HEK293T (cell line): Measurements from ENCODE around the gene NDUFB11.

Experiments
- CTCF ChIA-PET: fragments of 350-600 bp; formaldehyde crosslinking; extraction: SDS; loops from one replicate; lab custom pipeline; 2021; ENCODE audit warnings: antibody characterized with exemption, inconsistent platforms; lab: Yijun Ruan, JAX
- POLR2A ChIA-PET: fragments of 350-600 bp; formaldehyde crosslinking; extraction: SDS; loops from one replicate; lab custom pipeline; 2020; ENCODE audit warnings: antibody characterized with exemption, inconsistent platforms; lab: Yijun Ruan, JAX
- DNase-seq: peaks from one replicate; pipeline ENCODE4 v3.0.0; 2012; ENCODE audit warnings: mixed read lengths; ENCODE audit errors: extremely low spot score
- ARNT ChIP-seq: fragments of 450-650 bp; IDR thresholded peaks from 2 replicates; pipeline ENCODE4 v1.6.1; 2017; ENCODE audit warnings: mild to moderate bottlenecking
- BHLHE40 ChIP-seq: fragments of 450-650 bp; IDR thresholded peaks from 2 replicates; pipeline ENCODE4 v1.6.1; 2016; ENCODE audit warnings: mild to moderate bottlenecking, moderate library complexity, borderline replicate concordance
- CTBP1 ChIP-seq: fragments of 450-650 bp; IDR thresholded peaks from 2 replicates; pipeline ENCODE4 v1.6.1; 2016; ENCODE audit warnings: borderline replicate concordance
- ELF4 ChIP-seq: fragments of 450-650 bp; IDR thresholded peaks from 2 replicates; pipeline ENCODE4 v1.6.1; 2017; ENCODE audit warnings: antibody characterized with exemption
- FOXA1 ChIP-seq: fragments of 450-650 bp; IDR thresholded peaks from 2 replicates; pipeline ENCODE4 v1.6.1; 2016; ENCODE audit warnings: mild to moderate bottlenecking
- FOXK2 ChIP-seq: fragments of 450-650 bp; IDR thresholded peaks from 2 replicates; pipeline ENCODE4 v1.6.1; 2016; ENCODE audit warnings: mild to moderate bottlenecking
- FOXM1 ChIP-seq: fragments of 450-650 bp; IDR thresholded peaks from 2 replicates; pipeline ENCODE4 v1.6.1; 2017; ENCODE audit warnings: mild to moderate bottlenecking, borderline replicate concordance
- HDGF ChIP-seq: fragments of 450-650 bp; IDR thresholded peaks from 2 replicates; pipeline ENCODE4 v1.6.1; 2017; ENCODE audit warnings: antibody characterized with exemption, borderline replicate concordance
- L3MBTL2 ChIP-seq: fragments of 450-650 bp; conservative IDR thresholded peaks from 2 replicates; pipeline ENCODE4 v1.6.1; 2016; ENCODE audit warnings: mild to moderate bottlenecking
- LEF1 ChIP-seq: fragments of 450-650 bp; IDR thresholded peaks from 2 replicates; pipeline ENCODE4 v1.6.1; 2017; ENCODE audit warnings: mild to moderate bottlenecking, borderline replicate concordance
- NFRKB ChIP-seq: fragments of 450-650 bp; IDR thresholded peaks from 2 replicates; pipeline ENCODE4 v1.6.1; 2016; ENCODE audit warnings: mild to moderate bottlenecking, moderate library complexity
- PKNOX1 ChIP-seq: fragments of 450-650 bp; IDR thresholded peaks from 2 replicates; pipeline ENCODE4 v1.6.1; 2016
- SP1 ChIP-seq: fragments of 450-650 bp; IDR thresholded peaks from 2 replicates; pipeline ENCODE4 v1.6.1; 2017
- SUZ12 ChIP-seq: fragments of 450-650 bp; IDR thresholded peaks from 2 replicates; pipeline ENCODE4 v1.6.1; 2016; ENCODE audit warnings: mild to moderate bottlenecking
- TARDBP ChIP-seq: fragments of 450-650 bp; IDR thresholded peaks from 2 replicates; pipeline ENCODE4 v1.6.1; 2016
- ZNF384 ChIP-seq: fragments of 450-650 bp; IDR thresholded peaks from 2 replicates; pipeline ENCODE4 v1.6.1; 2016

NDUFB11 gene

GRCh38 chrX:47144626-47145394, at the start of gene NDUFB11, which contains the start of gene RBM10:
TSS of gene NDUFB11 (minus strand) at chrX:47144702. CDS start at chrX:47144679, 23 bp downstream.
TSS of gene RBM10 (plus strand) at chrX:47145221. CDS start at chrX:47147482, 2,261 bp downstream.
- POLR2A ChIA-PET: interaction anchor here (0.8 to 3.8 kb wide), 11 partner anchors 10 to 179 kb away, joined by 3 to 76 read pairs (median 5); no protein-coding TSS in a partner anchor
- CTCF ChIA-PET: interaction anchor here (0.5 to 1.2 kb wide), 4 partner anchors 13 to 216 kb away, joined by 4 read pairs; no protein-coding TSS in a partner anchor

DNA sequence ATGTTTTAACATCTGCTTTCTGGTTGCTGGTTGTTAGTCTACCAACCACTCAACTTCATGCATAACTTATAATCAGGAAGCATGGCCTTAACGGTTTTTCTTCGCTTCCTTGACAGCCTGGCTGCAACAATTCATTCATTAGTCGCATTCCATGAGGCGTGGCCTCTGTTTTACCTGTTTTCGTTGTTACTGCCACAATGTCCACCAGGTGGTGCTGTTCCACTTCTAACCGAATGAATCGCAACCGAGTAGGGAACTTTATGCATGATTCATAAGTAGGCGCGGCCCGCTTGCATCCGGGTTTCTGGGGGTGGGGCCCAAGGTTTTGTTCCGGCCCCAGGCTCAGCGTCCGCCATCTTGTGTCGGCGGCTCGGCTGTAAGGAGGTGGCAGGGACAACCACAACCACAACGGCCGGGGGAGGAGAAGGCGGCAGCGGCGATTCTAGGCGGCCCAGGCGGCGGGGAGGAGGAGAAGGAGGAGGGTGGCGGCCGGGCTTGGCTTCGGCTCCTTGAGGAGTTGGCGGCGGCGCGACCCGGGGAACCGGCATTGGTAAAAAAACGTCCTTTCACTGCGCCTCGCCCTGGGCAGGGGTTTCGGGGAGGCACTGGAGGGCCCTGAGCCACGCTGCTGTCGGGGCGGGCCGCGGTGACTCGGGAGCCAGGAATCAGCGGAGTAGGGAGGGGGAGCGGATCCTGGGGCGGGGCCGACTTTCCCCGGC, 49.1 kb upstream of the NDUFB11 start, which contains the start of gene UBA1:
UBA1 (plus strand) TSS at position 355 of the 719 bp plus-strand sequence. CDS start 4,974 bp downstream, outside the sequence.
- ChIA-PET CTCF (interaction anchor here (3.3 kb wide), 1 partner anchor 191 kb away, joined by 8 read pairs; no protein-coding TSS in a partner anchor), POLR2A (interaction anchor here (1.2 kb wide), 1 partner anchor 40 kb away, joined by 5 read pairs; no protein-coding TSS in a partner anchor)
- peak; percentile 90 for DNase-seq
- TF ChIP-seq HDGF (no peak), CTBP1 (no peak), FOXK2 (no peak), ELF4 (0 out of 2 replicates have a peak, but pooled peaks have one; percentile 29), FOXA1 (no peak), SUZ12 (no peak), PKNOX1 (peak; percentile 85), LEF1 (no peak), L3MBTL2 (no peak)

More at GRCh38 chrX:47144626-47145394, at the start of gene NDUFB11, which contains the start of gene RBM10:
- TF ChIP-seq PKNOX1: peak; percentile 88
- TF ChIP-seq FOXK2: no peak
- peak; percentile 82 for TF ChIP-seq L3MBTL2
- 0 out of 2 replicates have a peak, but pooled peaks have one; percentile 6 for TF ChIP-seq ELF4
- DNase-seq: peak; percentile 85

DNA sequence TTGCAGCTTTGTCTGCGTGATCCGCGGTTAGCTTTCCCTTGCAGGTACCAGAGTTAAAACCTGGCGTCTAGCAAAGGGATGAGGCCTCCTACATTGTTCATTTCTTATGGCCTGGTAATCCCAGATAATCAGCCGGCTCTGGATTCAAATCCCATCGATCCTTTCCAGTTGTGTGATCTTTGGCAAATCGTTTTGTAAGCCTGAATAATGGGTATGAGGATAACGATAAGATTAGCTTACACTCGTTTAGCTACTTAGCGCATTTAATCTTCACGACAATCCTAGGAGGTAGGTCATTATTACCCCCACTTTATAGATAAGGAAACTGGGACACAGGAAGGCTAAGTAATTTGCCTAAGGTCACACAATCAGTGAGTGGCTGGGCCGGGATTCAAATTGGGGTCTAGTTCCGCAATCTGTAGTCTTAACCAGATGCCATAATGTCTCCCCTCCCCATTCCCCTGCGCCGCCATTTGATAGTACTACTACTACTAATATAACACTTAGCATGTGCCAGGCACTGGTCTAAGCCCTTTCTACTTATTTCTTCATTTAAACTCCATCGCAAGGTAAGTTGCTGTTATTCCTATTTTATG, 47.4 kb upstream of the NDUFB11 start:
- DNase-seq: no peak
- TF ChIP-seq L3MBTL2 (no peak), ARNT (no peak)
- ChIA-PET CTCF (interaction anchor here (3.3 kb wide), 1 partner anchor 193 kb away, joined by 8 read pairs; no protein-coding TSS in a partner anchor), POLR2A (interaction anchor here (1.6 to 2.8 kb wide), 3 partner anchors 41 to 192 kb away, joined by 8 to 24 read pairs (median 11); partner anchors contain the start of genes NDUFB11, RBM10 and USP11)

GRCh38 chrX:47191331-47191730, 46.8 kb upstream of the NDUFB11 start:
- TF ChIP-seq ZNF384 (no peak), LEF1 (no peak), FOXK2 (no peak), TARDBP (no peak), SP1 (no peak), SUZ12 (no peak), L3MBTL2 (no peak; the same call in 1 of the 2 replicates), FOXA1 (no peak), NFRKB (no peak), ELF4 (no peak), FOXM1 (no peak), CTBP1 (no peak)
- ChIA-PET CTCF (interaction anchor here (1.5 to 3.3 kb wide), 2 partner anchors 194 to 332 kb away, joined by 6 to 8 read pairs; no protein-coding TSS in a partner anchor), POLR2A (interaction anchor here (0.9 to 2.8 kb wide), 5 partner anchors 30 to 193 kb away, joined by 3 to 24 read pairs (median 8); partner anchors contain the start of genes NDUFB11, RBM10 and USP11)
- DNase-seq: no peak

DNA sequence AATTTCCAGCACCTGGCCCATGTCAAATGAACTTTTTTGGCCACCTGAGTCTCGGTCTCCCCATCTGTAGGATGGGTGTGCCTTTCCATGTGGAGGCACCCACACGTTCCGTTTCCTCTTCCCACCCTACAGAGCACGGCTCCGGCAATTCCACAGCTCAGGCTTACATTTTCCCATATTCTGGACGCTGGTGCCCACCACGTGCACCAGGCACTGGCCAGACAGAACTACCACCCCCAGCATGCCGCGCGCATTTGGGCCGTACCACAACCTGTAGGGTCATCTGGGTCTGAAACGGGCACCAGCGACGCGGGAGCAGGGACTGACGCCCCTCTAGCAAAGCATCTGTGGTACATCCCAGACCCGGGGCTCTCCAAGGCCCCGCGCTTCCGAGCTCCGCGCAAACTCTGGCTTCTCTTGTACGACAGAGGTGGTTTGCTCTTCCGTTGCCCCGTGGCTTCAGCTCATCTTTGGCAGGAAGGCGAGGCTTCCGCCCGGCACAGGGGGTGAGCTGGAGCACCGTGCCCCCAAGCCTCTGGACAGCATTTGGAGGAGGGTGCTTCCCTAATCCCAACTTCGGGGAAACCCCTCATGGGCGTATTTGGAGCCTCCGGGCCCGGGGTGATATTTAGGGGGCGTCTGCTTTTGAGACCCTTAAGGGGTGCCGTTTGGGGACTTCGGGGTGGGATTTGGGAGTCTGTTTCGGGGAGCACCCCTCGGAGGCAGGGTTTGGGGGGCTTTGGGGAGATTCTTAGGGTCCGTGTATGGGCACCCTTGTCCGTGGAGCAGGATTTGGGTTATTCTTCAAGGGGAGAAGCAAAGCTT, 46.2 kb upstream of the NDUFB11 start:
- TF ChIP-seq ELF4 (0 out of 2 replicates have a peak, but pooled peaks have one; percentile 32), L3MBTL2 (peak; percentile 73), BHLHE40 (peak; percentile 70; the same call in 1 of the 2 replicates), SUZ12 (no peak)
- POLR2A ChIA-PET: interaction anchor here (0.9 to 2.8 kb wide), 8 partner anchors 18 to 333 kb away, joined by 3 to 24 read pairs (median 7); partner anchors contain the start of genes NDUFB11, RBM10 and USP11
- DNase-seq: peak; percentile 85
- CTCF ChIA-PET: interaction anchor here (1.5 to 3.3 kb wide), 2 partner anchors 194 to 332 kb away, joined by 6 to 8 read pairs; no protein-coding TSS in a partner anchor
